HEK293 (cell line): Measurements from ENCODE around the gene MGLL.
A peak's percentile ranks its signal among the peaks of the same experiment; 100 is the strongest.

Source experiments
- IKZF3 ChIP-seq: fragments of 450-650 bp; IDR thresholded peaks from 2 replicates; pipeline ENCODE4 v1.5.0; 2018; ENCODE audit warnings: missing biosample characterization, mild to moderate bottlenecking, missing genetic modification characterization, moderate library complexity
- KLF9 ChIP-seq: fragments of 450-650 bp; formaldehyde crosslinking; IDR thresholded peaks from 2 replicates; pipeline ENCODE4 v1.5.1; 2016; ENCODE audit warnings: missing biosample characterization, missing genetic modification characterization, low read depth
- MZF1 ChIP-seq: fragments of 450-650 bp; formaldehyde crosslinking; IDR thresholded peaks from 2 replicates; pipeline ENCODE4 v1.5.1; 2017; ENCODE audit warnings: missing biosample characterization, missing genetic modification characterization, borderline replicate concordance
- SALL2 ChIP-seq: fragments of 450-650 bp; formaldehyde crosslinking; IDR thresholded peaks from 2 replicates; pipeline ENCODE4 v1.5.0; 2017; ENCODE audit warnings: missing biosample characterization, mild to moderate bottlenecking, missing genetic modification characterization, borderline replicate concordance
- SP2 ChIP-seq: fragments of 450-650 bp; formaldehyde crosslinking; IDR thresholded peaks from 2 replicates; pipeline ENCODE4 v1.5.1; 2016; ENCODE audit warnings: missing biosample characterization, missing genetic modification characterization
- WT1 ChIP-seq: fragments of 450-650 bp; formaldehyde crosslinking; IDR thresholded peaks from 2 replicates; pipeline ENCODE4 v1.5.1; 2016; ENCODE audit warnings: missing biosample characterization, missing genetic modification characterization
- ZNF335 ChIP-seq: fragments of 450-650 bp; formaldehyde crosslinking; conservative IDR thresholded peaks from 2 replicates; pipeline ENCODE4 v1.5.1; 2016; ENCODE audit warnings: missing biosample characterization, missing genetic modification characterization
- ZNF37A ChIP-seq: fragments of 450-650 bp; IDR thresholded peaks from 2 replicates; pipeline ENCODE4 v1.5.1; 2018; ENCODE audit warnings: missing biosample characterization, missing genetic modification characterization
- ZNF423 ChIP-seq: fragments of 450-650 bp; formaldehyde crosslinking; IDR thresholded peaks from 2 replicates; pipeline ENCODE4 v1.5.1; 2016; ENCODE audit warnings: missing biosample characterization, missing genetic modification characterization
- ZNF621 ChIP-seq: fragments of 450-650 bp; formaldehyde crosslinking; IDR thresholded peaks from 2 replicates; pipeline ENCODE4 v1.5.1; 2017; ENCODE audit warnings: missing biosample characterization, missing genetic modification characterization
- ZSCAN16 ChIP-seq: fragments of 450-650 bp; formaldehyde crosslinking; IDR thresholded peaks from 2 replicates; pipeline ENCODE4 v1.5.1; 2016; ENCODE audit warnings: missing biosample characterization, missing genetic modification characterization
- TF ChIP-seq, protein P1 (sequence below): fragments of 450-650 bp; formaldehyde crosslinking; IDR thresholded peaks from 2 replicates; pipeline ENCODE4 v1.5.1; 2016; ENCODE audit warnings: missing biosample characterization, missing genetic modification characterization
- TF ChIP-seq, protein P2 (sequence below): fragments of 450-650 bp; formaldehyde crosslinking; IDR thresholded peaks from 2 replicates; pipeline ENCODE4 v1.5.1; 2017; ENCODE audit warnings: missing biosample characterization, missing genetic modification characterization
- TF ChIP-seq, protein P3 (sequence below): fragments of 450-650 bp; formaldehyde crosslinking; IDR thresholded peaks from 2 replicates; pipeline ENCODE4 v1.5.1; 2016; ENCODE audit warnings: missing biosample characterization, missing genetic modification characterization
- TF ChIP-seq, protein P4 (sequence below): fragments of 450-650 bp; formaldehyde crosslinking; conservative IDR thresholded peaks from 2 replicates; pipeline ENCODE4 v1.5.1; 2016; ENCODE audit warnings: low read depth, missing biosample characterization, missing genetic modification characterization
- TF ChIP-seq, protein P5 (sequence below): fragments of 450-650 bp; formaldehyde crosslinking; IDR thresholded peaks from 2 replicates; pipeline ENCODE4 v1.5.1; 2016; ENCODE audit warnings: missing biosample characterization, missing genetic modification characterization

The MGLL gene

DNA sequence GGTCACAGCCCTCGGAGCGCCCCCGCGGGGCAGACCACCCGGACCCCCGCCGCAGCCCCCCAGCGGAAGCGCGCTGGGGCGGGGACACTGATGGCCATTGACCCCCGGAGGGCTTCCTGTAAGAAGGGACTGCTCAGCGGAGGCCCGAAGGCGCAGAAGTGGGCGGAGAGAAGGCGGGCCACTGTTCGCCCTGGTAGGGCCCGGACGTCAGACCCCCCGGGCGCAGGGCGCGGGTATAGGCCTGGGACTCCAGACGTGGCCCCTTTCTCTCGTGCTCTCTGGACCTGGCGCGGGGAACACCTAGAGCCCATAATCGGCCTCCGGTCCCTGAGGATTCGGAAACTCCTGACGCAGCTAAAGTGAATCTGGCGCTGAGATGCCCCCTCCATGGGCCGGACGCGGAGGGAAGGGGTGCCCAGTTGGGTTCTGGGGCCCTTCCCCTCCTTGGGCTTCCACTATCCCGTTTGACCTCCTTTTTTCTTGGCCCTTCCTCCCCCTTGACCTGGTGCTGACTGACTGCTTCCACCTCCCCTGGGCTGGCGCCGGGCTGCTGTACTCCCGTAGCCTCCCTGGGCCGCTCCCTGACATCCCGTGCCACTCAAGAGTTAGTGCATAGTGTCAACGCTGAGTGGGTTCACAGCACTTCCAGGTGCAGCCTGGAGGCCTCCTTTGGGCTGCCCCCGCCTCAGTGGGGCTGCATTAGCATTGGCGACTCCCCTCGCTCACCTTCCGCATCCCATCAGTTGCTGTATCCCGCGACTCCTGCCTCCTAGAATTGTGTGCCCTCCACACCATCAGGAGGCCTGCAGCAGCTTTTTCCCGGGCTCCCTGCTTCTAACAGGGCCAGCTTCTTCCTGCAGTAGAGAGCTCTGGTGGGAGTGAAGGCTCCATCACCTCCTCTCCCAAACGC, 148.9 kb downstream of the MGLL start (continued):
- TF ChIP-seq, protein P1, sequence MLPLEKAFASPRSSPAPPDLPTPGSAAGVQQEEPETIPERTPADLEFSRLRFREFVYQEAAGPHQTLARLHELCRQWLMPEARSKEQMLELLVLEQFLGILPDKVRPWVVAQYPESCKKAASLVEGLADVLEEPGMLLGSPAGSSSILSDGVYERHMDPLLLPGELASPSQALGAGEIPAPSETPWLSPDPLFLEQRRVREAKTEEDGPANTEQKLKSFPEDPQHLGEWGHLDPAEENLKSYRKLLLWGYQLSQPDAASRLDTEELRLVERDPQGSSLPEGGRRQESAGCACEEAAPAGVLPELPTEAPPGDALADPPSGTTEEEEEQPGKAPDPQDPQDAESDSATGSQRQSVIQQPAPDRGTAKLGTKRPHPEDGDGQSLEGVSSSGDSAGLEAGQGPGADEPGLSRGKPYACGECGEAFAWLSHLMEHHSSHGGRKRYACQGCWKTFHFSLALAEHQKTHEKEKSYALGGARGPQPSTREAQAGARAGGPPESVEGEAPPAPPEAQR = no peak
- TF ChIP-seq MZF1 = no peak
- TF ChIP-seq, protein P2, sequence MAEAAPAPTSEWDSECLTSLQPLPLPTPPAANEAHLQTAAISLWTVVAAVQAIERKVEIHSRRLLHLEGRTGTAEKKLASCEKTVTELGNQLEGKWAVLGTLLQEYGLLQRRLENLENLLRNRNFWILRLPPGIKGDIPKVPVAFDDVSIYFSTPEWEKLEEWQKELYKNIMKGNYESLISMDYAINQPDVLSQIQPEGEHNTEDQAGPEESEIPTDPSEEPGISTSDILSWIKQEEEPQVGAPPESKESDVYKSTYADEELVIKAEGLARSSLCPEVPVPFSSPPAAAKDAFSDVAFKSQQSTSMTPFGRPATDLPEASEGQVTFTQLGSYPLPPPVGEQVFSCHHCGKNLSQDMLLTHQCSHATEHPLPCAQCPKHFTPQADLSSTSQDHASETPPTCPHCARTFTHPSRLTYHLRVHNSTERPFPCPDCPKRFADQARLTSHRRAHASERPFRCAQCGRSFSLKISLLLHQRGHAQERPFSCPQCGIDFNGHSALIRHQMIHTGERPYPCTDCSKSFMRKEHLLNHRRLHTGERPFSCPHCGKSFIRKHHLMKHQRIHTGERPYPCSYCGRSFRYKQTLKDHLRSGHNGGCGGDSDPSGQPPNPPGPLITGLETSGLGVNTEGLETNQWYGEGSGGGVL (tag by site-specific recombination) = no peak
- no peak for TF ChIP-seq ZNF621 (tag by site-specific recombination)
- TF ChIP-seq ZNF423 (tag by site-specific recombination) = peak; percentile 70; the same call in 1 of the 2 replicates
- TF ChIP-seq, protein P3, sequence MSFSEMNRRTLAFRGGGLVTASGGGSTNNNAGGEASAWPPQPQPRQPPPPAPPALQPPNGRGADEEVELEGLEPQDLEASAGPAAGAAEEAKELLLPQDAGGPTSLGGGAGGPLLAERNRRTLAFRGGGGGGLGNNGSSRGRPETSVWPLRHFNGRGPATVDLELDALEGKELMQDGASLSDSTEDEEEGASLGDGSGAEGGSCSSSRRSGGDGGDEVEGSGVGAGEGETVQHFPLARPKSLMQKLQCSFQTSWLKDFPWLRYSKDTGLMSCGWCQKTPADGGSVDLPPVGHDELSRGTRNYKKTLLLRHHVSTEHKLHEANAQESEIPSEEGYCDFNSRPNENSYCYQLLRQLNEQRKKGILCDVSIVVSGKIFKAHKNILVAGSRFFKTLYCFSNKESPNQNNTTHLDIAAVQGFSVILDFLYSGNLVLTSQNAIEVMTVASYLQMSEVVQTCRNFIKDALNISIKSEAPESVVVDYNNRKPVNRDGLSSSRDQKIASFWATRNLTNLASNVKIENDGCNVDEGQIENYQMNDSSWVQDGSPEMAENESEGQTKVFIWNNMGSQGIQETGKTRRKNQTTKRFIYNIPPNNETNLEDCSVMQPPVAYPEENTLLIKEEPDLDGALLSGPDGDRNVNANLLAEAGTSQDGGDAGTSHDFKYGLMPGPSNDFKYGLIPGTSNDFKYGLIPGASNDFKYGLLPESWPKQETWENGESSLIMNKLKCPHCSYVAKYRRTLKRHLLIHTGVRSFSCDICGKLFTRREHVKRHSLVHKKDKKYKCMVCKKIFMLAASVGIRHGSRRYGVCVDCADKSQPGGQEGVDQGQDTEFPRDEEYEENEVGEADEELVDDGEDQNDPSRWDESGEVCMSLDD (tag by site-specific recombination) = no peak
- peak; percentile 43; the same call in 1 of the 2 replicates for TF ChIP-seq ZNF335 (tag by site-specific recombination)
- 0 out of 2 replicates have a peak, but pooled peaks have one; percentile 8 for TF ChIP-seq KLF9 (tag by site-specific recombination)
- peak; percentile 83 for TF ChIP-seq WT1
- TF ChIP-seq ZNF37A (tag by site-specific recombination) = no peak
- TF ChIP-seq SP2 = peak; percentile 47
- no peak for TF ChIP-seq ZSCAN16
- TF ChIP-seq SALL2 (tag by site-specific recombination) = no peak
- TF ChIP-seq, protein P4, sequence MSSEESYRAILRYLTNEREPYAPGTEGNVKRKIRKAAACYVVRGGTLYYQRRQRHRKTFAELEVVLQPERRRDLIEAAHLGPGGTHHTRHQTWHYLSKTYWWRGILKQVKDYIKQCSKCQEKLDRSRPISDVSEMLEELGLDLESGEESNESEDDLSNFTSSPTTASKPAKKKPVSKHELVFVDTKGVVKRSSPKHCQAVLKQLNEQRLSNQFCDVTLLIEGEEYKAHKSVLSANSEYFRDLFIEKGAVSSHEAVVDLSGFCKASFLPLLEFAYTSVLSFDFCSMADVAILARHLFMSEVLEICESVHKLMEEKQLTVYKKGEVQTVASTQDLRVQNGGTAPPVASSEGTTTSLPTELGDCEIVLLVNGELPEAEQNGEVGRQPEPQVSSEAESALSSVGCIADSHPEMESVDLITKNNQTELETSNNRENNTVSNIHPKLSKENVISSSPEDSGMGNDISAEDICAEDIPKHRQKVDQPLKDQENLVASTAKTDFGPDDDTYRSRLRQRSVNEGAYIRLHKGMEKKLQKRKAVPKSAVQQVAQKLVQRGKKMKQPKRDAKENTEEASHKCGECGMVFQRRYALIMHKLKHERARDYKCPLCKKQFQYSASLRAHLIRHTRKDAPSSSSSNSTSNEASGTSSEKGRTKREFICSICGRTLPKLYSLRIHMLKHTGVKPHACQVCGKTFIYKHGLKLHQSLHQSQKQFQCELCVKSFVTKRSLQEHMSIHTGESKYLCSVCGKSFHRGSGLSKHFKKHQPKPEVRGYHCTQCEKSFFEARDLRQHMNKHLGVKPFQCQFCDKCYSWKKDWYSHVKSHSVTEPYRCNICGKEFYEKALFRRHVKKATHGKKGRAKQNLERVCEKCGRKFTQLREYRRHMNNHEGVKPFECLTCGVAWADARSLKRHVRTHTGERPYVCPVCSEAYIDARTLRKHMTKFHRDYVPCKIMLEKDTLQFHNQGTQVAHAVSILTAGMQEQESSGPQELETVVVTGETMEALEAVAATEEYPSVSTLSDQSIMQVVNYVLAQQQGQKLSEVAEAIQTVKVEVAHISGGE (tag by site-specific recombination) = no peak
- TF ChIP-seq, protein P5, sequence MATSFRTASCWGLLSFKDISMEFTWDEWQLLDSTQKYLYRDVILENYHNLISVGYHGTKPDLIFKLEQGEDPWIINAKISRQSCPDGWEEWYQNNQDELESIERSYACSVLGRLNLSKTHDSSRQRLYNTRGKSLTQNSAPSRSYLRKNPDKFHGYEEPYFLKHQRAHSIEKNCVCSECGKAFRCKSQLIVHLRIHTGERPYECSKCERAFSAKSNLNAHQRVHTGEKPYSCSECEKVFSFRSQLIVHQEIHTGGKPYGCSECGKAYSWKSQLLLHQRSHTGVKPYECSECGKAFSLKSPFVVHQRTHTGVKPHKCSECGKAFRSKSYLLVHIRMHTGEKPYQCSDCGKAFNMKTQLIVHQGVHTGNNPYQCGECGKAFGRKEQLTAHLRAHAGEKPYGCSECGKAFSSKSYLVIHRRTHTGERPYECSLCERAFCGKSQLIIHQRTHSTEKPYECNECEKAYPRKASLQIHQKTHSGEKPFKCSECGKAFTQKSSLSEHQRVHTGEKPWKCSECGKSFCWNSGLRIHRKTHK (tag by site-specific recombination) = no peak
- no peak for TF ChIP-seq IKZF3 (tag by site-specific recombination)
